ENCODE data around the gene AMPD1.

AMPD1 gene

GRCh38 chr1:114715952-114716303, 20.6 kb upstream of the AMPD1 start:
- Histone ChIP-seq H3K36me3 (ENCODE audit: insufficient read depth, low read length) (peaks cover 23% of the 10 kb centered on the region), H3K9me3 (ENCODE audit: control insufficient read depth, insufficient read depth, low read length) (no peaks in the 10 kb centered on the region), H3K9ac (ENCODE audit: low read depth, low read length) (peak overlapping the region; percentile 99), H3K4me1 (ENCODE audit: insufficient read depth, low read length) (no peaks in the 10 kb centered on the region)

DNA sequence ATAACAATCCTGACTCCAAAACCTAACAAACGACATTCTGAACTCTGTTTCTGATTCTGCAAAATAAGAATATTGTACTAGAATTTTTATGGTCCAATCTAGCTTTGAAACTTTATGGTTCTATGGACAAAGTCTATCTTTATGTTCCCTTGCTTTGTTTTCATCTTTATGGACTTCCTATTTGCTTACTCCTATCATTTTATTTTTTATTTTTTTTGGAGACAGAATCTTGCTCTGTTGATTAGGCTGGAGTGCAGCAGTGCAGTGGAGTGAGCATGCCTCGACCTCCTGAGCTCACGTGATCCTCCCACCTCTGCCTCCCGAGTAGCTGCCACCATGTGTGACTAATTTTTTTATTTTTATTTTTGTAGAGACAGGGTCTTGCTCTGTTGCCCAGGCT, 17.6 kb upstream of the AMPD1 start:
- Histone ChIP-seq H3K9me3 (ENCODE audit: control insufficient read depth, insufficient read depth, low read length) (no peaks in the 10 kb centered on the region), H3K4me1 (ENCODE audit: insufficient read depth, low read length) (no peaks in the 10 kb centered on the region), H3K36me3 (ENCODE audit: insufficient read depth, low read length) (peaks cover 22% of the 10 kb centered on the region), H3K9ac (ENCODE audit: low read depth, low read length) (no peak overlapping the region)

GRCh38 chr1:114710360-114710759, 15.0 kb upstream of the AMPD1 start:
- peaks cover 22% of the 10 kb centered on the region for H3K36me3 ChIP-seq (ENCODE audit: insufficient read depth, low read length)
- no peaks in the 10 kb centered on the region for H3K9me3 ChIP-seq (ENCODE audit: control insufficient read depth, insufficient read depth, low read length)
- no peak overlapping the region for H3K9ac ChIP-seq (ENCODE audit: low read depth, low read length)
- no peaks in the 10 kb centered on the region for H3K4me1 ChIP-seq (ENCODE audit: insufficient read depth, low read length)

DNA sequence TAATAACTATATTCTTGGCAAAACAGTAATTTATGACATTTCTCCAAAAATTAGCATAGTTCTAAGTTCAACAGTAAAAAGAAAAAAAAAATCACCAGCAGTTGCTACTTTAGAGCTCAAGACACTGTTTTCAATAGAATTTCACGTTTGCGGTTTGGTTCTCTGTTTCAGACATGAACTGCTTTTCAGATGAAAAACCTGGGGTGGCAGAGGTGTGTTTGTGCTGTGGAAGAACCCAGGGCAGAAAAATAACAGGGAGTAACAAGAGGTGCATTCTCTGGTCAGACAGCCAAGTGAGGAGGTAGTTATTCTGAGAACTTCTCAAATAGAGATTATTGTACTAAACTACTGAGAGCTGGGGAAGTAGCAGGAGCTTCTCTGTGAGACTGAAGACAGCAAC, 12.3 kb upstream of the AMPD1 start:
- no peak overlapping the region for H3K9ac ChIP-seq (ENCODE audit: low read depth, low read length)
- peaks cover 19% of the 10 kb centered on the region for H3K36me3 ChIP-seq (ENCODE audit: insufficient read depth, low read length)
- H3K4me1 ChIP-seq (ENCODE audit: insufficient read depth, low read length): no peaks in the 10 kb centered on the region
- no peaks in the 10 kb centered on the region for H3K9me3 ChIP-seq (ENCODE audit: control insufficient read depth, insufficient read depth, low read length)

DNA sequence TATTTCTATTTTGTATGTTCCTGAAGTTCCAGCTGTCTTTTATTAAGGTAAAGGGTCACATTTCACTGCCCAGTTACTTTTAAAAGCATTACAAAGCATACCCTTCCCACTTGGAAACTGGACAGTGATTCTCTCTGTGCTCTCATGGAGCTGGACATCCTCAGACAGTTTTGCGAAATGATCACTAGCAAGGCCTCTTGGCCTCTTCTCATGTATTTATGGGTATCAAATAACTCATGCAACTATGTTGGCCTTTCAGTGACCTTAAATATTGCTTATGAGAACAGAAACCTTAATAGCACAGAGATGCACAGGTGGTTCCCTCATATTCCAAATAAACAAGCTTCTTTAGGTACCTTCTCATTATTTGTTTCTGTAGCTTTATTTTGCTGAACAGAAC, 7.9 kb upstream of the AMPD1 start:
- Histone ChIP-seq H3K9ac (ENCODE audit: low read depth, low read length) (no peak overlapping the region), H3K4me1 (ENCODE audit: insufficient read depth, low read length) (no peaks in the 10 kb centered on the region), H3K9me3 (ENCODE audit: control insufficient read depth, insufficient read depth, low read length) (no peaks in the 10 kb centered on the region), H3K36me3 (ENCODE audit: insufficient read depth, low read length) (no peaks in the 10 kb centered on the region)

DNA sequence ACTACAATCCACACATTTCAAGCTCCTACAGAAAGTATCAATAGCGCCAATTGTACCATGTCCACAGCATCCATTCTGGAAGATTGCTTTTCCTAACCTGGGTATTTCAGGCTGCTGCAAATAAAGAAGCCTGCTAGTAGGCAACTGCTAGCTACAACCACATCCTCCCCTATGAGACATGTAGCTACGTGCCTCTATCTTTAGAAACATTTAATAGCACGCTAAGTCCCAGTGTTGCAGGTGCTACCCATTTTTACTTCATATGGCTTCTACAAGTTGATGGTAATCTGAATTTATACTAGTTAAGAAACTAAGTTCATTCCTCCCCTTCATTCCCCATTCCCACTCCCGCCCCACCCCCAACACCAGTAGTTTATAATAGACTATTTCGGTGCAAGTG, 7.4 kb upstream of the AMPD1 start:
- H3K9ac ChIP-seq (ENCODE audit: low read depth, low read length): no peak overlapping the region

GRCh38 chr1:114701931-114702330, 6.6 kb upstream of the AMPD1 start:
- Histone ChIP-seq H3K4me1 (ENCODE audit: insufficient read depth, low read length) (no peaks in the 10 kb centered on the region), H3K36me3 (ENCODE audit: insufficient read depth, low read length) (no peaks in the 10 kb centered on the region), H3K9me3 (ENCODE audit: control insufficient read depth, insufficient read depth, low read length) (no peaks in the 10 kb centered on the region), H3K9ac (ENCODE audit: low read depth, low read length) (no peak overlapping the region)

More for the DNA sequence above, 7.4 kb upstream of the AMPD1 start:
- Histone ChIP-seq H3K36me3 (ENCODE audit: insufficient read depth, low read length) (no peaks in the 10 kb centered on the region), H3K4me1 (ENCODE audit: insufficient read depth, low read length) (no peaks in the 10 kb centered on the region), H3K9me3 (ENCODE audit: control insufficient read depth, insufficient read depth, low read length) (no peaks in the 10 kb centered on the region)

DNA sequence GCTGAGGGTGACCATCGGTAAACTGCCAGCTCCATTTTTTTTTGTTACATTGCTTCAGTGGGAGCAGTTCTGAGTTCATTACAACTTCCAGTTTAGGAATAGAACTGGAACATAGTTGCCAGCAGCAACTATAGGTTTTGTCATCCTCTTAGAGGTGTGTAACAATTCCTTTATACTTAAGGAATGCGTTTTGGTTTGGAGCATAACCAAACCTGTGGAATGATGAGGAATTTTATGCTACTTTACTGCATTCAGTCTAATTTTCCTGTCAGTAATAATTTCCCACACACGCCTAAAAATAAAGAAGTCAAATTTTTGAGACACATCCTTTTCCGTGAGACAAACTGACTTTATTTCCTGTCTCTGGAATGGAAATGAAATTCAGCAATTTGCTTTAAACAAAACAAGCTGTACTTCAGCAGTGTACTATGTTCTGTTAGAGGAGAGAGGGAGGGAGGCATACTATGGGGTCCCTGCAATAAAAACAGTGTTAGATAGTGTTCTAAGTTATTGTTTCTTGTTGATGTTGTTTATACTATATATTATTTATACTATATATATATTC, 4.8 kb upstream of the AMPD1 start:
- no peaks in the 10 kb centered on the region for H3K4me1 ChIP-seq (ENCODE audit: insufficient read depth, low read length)
- no peak overlapping the region for H3K9ac ChIP-seq (ENCODE audit: low read depth, low read length)
- no peaks in the 10 kb centered on the region for H3K36me3 ChIP-seq (ENCODE audit: insufficient read depth, low read length)
- no peaks in the 10 kb centered on the region for H3K9me3 ChIP-seq (ENCODE audit: control insufficient read depth, insufficient read depth, low read length)

DNA sequence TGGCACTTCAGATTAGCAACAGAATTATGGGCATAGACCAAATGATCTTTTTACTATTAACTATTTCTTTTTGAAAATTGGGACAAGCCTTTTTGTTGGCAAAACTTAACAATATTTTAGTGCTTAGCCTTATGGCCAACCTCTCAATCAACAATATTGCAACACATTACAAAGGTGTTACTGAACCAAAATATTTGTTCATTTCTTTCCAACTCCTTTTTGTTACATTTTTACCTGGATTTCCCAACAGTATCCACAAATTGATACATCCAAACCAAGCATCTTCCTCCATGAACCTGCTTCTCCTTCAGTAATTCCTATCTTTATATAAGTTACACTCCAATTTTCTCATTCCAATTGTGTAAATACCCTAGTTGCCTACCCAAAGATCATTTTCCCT, 1.5 kb upstream of the AMPD1 start:
- H3K9ac ChIP-seq (ENCODE audit: low read depth, low read length): no peak overlapping the region
- H3K36me3 ChIP-seq (ENCODE audit: insufficient read depth, low read length): no peaks in the 10 kb centered on the region
- H3K4me1 ChIP-seq (ENCODE audit: insufficient read depth, low read length): no peaks in the 10 kb centered on the region

DNA sequence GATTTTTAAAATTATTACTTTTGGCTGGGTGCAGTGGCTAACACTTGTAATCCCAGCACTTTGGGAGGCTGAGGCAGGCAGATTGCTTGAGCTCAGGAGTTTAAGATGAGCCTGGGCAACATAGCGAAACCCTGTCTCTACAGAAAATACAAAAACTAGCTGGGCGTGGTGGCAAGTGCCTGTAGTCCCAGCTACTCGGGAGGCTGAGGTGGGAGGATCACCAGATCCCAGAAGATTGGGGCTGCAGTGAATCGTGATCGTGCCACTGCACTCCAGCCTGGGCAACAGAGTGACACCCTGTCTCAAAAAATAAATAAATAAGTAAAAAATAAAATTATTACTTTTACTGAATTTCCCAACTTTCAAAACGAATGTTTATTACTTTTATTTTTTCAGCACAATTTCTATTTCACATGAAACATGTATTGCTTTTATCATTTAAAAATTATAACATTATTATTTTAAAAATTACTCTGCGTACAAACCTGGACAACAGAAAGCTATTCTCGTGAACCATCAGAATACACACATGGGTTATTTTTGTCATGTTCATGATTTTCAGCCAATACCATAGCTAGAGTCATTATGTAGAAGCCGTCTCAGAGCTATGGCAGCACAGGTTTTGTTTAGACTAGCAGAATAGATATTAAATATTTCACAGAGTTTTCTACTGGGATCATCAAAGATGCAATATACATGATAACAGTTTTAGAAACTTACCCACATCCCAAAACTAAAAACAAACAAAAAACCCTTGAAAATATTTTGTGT, 621 bp downstream of the AMPD1 start:
- H3K4me1 ChIP-seq (ENCODE audit: insufficient read depth, low read length): no peaks in the 10 kb centered on the region
- no peaks in the 10 kb centered on the region for H3K9me3 ChIP-seq (ENCODE audit: control insufficient read depth, insufficient read depth, low read length)
- no peaks in the 10 kb centered on the region for H3K36me3 ChIP-seq (ENCODE audit: insufficient read depth, low read length)
- H3K9ac ChIP-seq (ENCODE audit: low read depth, low read length): no peak overlapping the region

More for the DNA sequence above, 1.5 kb upstream of the AMPD1 start:
- H3K9me3 ChIP-seq (ENCODE audit: control insufficient read depth, insufficient read depth, low read length): no peaks in the 10 kb centered on the region

GRCh38 chr1:114692947-114693346, 2.4 kb downstream of the AMPD1 start:
- Histone ChIP-seq H3K36me3 (ENCODE audit: insufficient read depth, low read length) (no peaks in the 10 kb centered on the region), H3K4me1 (ENCODE audit: insufficient read depth, low read length) (no peaks in the 10 kb centered on the region), H3K9ac (ENCODE audit: low read depth, low read length) (no peak overlapping the region), H3K9me3 (ENCODE audit: control insufficient read depth, insufficient read depth, low read length) (no peaks in the 10 kb centered on the region)

GRCh38 chr1:114691061-114691460, 4.3 kb downstream of the AMPD1 start:
- no peak overlapping the region for H3K9ac ChIP-seq (ENCODE audit: low read depth, low read length)
- no peaks in the 10 kb centered on the region for H3K4me1 ChIP-seq (ENCODE audit: insufficient read depth, low read length)
- H3K36me3 ChIP-seq (ENCODE audit: insufficient read depth, low read length): no peaks in the 10 kb centered on the region
- no peaks in the 10 kb centered on the region for H3K9me3 ChIP-seq (ENCODE audit: control insufficient read depth, insufficient read depth, low read length)

- H3K9me3 ChIP-seq (ENCODE audit: control insufficient read depth, insufficient read depth, low read length): no peaks in the 10 kb centered on the region
- no peaks in the 10 kb centered on the region for H3K36me3 ChIP-seq (ENCODE audit: insufficient read depth, low read length)
- no peaks in the 10 kb centered on the region for H3K4me1 ChIP-seq (ENCODE audit: insufficient read depth, low read length)
- H3K9ac ChIP-seq (ENCODE audit: low read depth, low read length): no peak overlapping the region
Observed at GRCh38 chr1:114690148-114690547, 5.2 kb downstream of the AMPD1 start.

GRCh38 chr1:114688526-114688925, 6.8 kb downstream of the AMPD1 start:
- H3K9ac ChIP-seq (ENCODE audit: low read depth, low read length): no peak overlapping the region
- H3K9me3 ChIP-seq (ENCODE audit: control insufficient read depth, insufficient read depth, low read length): no peaks in the 10 kb centered on the region
- H3K36me3 ChIP-seq (ENCODE audit: insufficient read depth, low read length): no peaks in the 10 kb centered on the region
- no peaks in the 10 kb centered on the region for H3K4me1 ChIP-seq (ENCODE audit: insufficient read depth, low read length)

GRCh38 chr1:114685851-114686250, 9.5 kb downstream of the AMPD1 start:
- Histone ChIP-seq H3K36me3 (ENCODE audit: insufficient read depth, low read length) (no peaks in the 10 kb centered on the region), H3K4me1 (ENCODE audit: insufficient read depth, low read length) (no peaks in the 10 kb centered on the region), H3K9ac (ENCODE audit: low read depth, low read length) (no peak overlapping the region), H3K9me3 (ENCODE audit: control insufficient read depth, insufficient read depth, low read length) (no peaks in the 10 kb centered on the region)
